ENCODE data around the gene MAST1. TPM values are rescaled to one million over a fixed set of nuclear protein-coding genes. Genes with fewer than 3 reads are reported as not detected.

Gene MAST1
- total RNA-seq, 1 donor from 2014 or later = not detected

GRCh38 chr19:12875086-12875485 lies 36.8 kb downstream of the MAST1 start:
- DNase-seq = no peak
- H3K27ac ChIP-seq (replicated peaks) = no peak overlapping the region
- no peaks in the 10 kb centered on the region for H3K9me3 ChIP-seq (replicated peaks)
- intact Hi-C loops (cut with micrococcal nuclease) = no loop called here
- peaks cover 10% of the 10 kb centered on the region for H3K4me1 ChIP-seq
- H3K36me3 ChIP-seq = peaks cover 34% of the 10 kb centered on the region
- TF ChIP-seq CTCF (IDR thresholded peaks at IDR 0.05; ENCODE audit: borderline replicate concordance) = no peak
- no peak overlapping the region for H3K4me3 ChIP-seq
- H3K27me3 ChIP-seq (ENCODE audit: low read depth) = peaks cover 9% of the 10 kb centered on the region

GRCh38 chr19:12880551-12881171 lies 42.3 kb downstream of the MAST1 start:
- H3K4me1 ChIP-seq = peaks cover 23% of the 10 kb centered on the region
- peak overlapping the region; percentile 74 for H3K4me3 ChIP-seq
- no peak for DNase-seq
- peak overlapping the region; percentile 88 for H3K27ac ChIP-seq (replicated peaks)
- intact Hi-C loops (cut with micrococcal nuclease) = no loop called here
- H3K27me3 ChIP-seq (ENCODE audit: low read depth) = peaks cover 33% of the 10 kb centered on the region
- TF ChIP-seq CTCF (IDR thresholded peaks at IDR 0.05; ENCODE audit: borderline replicate concordance) = no peak
- H3K36me3 ChIP-seq = peaks cover 30% of the 10 kb centered on the region
- H3K9me3 ChIP-seq (replicated peaks) = peaks cover 11% of the 10 kb centered on the region

GRCh38 chr19:12881172-12881808 lies 43.0 kb downstream of the MAST1 start, which contains the start of gene DNASE2:
Gene DNASE2 (minus strand): TSS chr19:12881449. CDS start chr19:12881375, 74 bp downstream.
- TF ChIP-seq CTCF (IDR thresholded peaks at IDR 0.05; ENCODE audit: borderline replicate concordance) = no peak
- H3K27me3 ChIP-seq (ENCODE audit: low read depth) = peaks cover 39% of the 10 kb centered on the region
- H3K27ac ChIP-seq (replicated peaks) = peak within 1 kb of the TSS; percentile 88
- H3K36me3 ChIP-seq = peaks cover 24% of the 10 kb centered on the region
- H3K4me3 ChIP-seq = peak within 1 kb of the TSS; percentile 74
- intact Hi-C loops (cut with micrococcal nuclease) = no loop called here
- DNase-seq = peak; percentile 96
- H3K9me3 ChIP-seq (replicated peaks) = peaks cover 11% of the 10 kb centered on the region
- H3K4me1 ChIP-seq = peaks cover 28% of the 10 kb centered on the region

GRCh38 chr19:12882589-12882988 lies 44.3 kb downstream of the MAST1 start:
- Histone ChIP-seq H3K4me3 (no peak overlapping the region), H3K9me3 (replicated peaks) (peaks cover 11% of the 10 kb centered on the region), H3K4me1 (peaks cover 28% of the 10 kb centered on the region), H3K27me3 (ENCODE audit: low read depth) (peaks cover 52% of the 10 kb centered on the region), H3K36me3 (peaks cover 12% of the 10 kb centered on the region), H3K27ac (replicated peaks) (no peak overlapping the region)
- intact Hi-C loops (cut with micrococcal nuclease) = no loop called here
- no peak for TF ChIP-seq CTCF (IDR thresholded peaks at IDR 0.05; ENCODE audit: borderline replicate concordance)
- no peak for DNase-seq

- no peaks in the 10 kb centered on the region for H3K36me3 ChIP-seq
- peaks cover 28% of the 10 kb centered on the region for H3K4me1 ChIP-seq
- peaks cover 53% of the 10 kb centered on the region for H3K27me3 ChIP-seq (ENCODE audit: low read depth)
- peaks cover 11% of the 10 kb centered on the region for H3K9me3 ChIP-seq (replicated peaks)
- H3K27ac ChIP-seq (replicated peaks) = no peak overlapping the region
- intact Hi-C loops (cut with micrococcal nuclease) = no loop called here
- no peak overlapping the region for H3K4me3 ChIP-seq
- no peak for DNase-seq
- TF ChIP-seq CTCF (IDR thresholded peaks at IDR 0.05; ENCODE audit: borderline replicate concordance) = no peak
Observed at GRCh38 chr19:12884202-12884601, 45.9 kb downstream of the MAST1 start.

All from left ventricle myocardium inferior (tissue), 1 donor.